Lower lobe of right lung (tissue), 2 donors: ENCODE results near the gene PPM1A. TPM values are rescaled to one million over a fixed set of nuclear protein-coding genes. Genes with fewer than 3 reads are reported as not detected.
A peak's percentile ranks its signal among the peaks of the same experiment; 100 is the strongest.

Experiments
- ATAC-seq, 2 donors: fragments of 200-7000 bp; cut with Tn5 transposase; one replicate each; pipeline ENCODE4 v1.9.1; 2020 to 2022; ENCODE audit warnings: mild to moderate bottlenecking in 2 of 2, moderate library complexity in 2 of 2
- DNase-seq: peaks from one replicate; pipeline ENCODE4 v3.0.0-alpha.2; 2020
- H3K27ac ChIP-seq: fragments of 200-600 bp; one replicate; pipeline ENCODE4 v1.8.0; 2022
- H3K27me3 ChIP-seq: fragments of 200-600 bp; one replicate; pipeline ENCODE4 v1.8.0; 2022; ENCODE audit warnings: low read depth
- H3K36me3 ChIP-seq: fragments of 200-600 bp; one replicate; pipeline ENCODE4 v1.8.0; 2022; ENCODE audit warnings: mild to moderate bottlenecking
- H3K4me1 ChIP-seq: fragments of 200-600 bp; one replicate; pipeline ENCODE4 v1.8.0; 2022
- H3K4me3 ChIP-seq: fragments of 200-600 bp; one replicate; pipeline ENCODE4 v1.8.0; 2022; ENCODE audit warnings: mild to moderate bottlenecking
- H3K9me3 ChIP-seq: fragments of 200-600 bp; one replicate; pipeline ENCODE4 v1.8.0; 2022
- intact Hi-C: fragments of 100-400 bp; cut with DNase I; formaldehyde crosslinking; loops from one replicate; pipeline ENCODE4 v1.11.0; 2022
- total RNA-seq: library from RNA; stranded (reverse); fragmentation: NEBNext Ultra II Directional; extraction: Animal tissue kit (Norgen Biotek cat#: 25700); gene quantifications from one replicate; pipeline ENCODE4 v1.2.1, GENCODE V29; 2021
- TF ChIP-seq, protein P1 (sequence below): fragments of 200-600 bp; IDR thresholded peaks from one replicate; pipeline ENCODE4 v1.8.0; 2022; ENCODE audit warnings: antibody characterized with exemption, mild to moderate bottlenecking
- donor health status: DM: no; HTN: yes; CAD: no; lungs with severe emphysema.

Gene PPM1A
- total RNA-seq, 1 donor from 2014 or later: 58.0 TPM

DNA sequence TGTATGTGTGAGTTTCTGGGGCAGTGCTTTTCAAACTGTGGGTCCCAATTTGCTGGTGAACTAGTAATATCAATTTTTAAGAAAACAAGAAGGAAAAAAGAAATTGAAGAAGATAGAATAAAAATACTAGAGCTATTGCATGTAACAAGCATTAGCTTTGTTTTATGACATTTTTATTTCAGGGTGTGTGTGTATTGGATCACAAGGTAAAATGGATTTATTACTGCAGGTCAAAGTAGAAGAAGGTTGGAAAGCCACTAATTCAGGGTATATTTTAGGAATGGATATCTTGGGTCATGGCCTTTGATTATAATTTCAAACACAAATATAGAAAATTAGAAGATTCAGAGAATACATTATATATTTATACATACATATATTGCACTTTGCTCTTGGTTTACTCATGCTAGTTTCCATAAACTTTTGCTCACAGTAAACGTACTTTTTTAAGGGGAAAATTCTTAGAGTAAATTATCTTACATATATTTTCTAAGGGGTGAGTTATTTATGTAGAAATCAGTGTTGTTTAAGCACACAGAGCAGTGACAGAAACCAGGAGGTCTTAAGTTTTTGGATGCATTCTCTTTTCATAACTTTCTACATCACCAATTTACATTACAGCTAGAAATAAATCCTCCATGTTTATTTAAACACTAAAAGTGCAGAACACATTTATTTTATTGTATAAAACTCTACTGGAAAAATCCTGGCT, 34.5 kb upstream of the PPM1A start:
- TF ChIP-seq, protein P1, sequence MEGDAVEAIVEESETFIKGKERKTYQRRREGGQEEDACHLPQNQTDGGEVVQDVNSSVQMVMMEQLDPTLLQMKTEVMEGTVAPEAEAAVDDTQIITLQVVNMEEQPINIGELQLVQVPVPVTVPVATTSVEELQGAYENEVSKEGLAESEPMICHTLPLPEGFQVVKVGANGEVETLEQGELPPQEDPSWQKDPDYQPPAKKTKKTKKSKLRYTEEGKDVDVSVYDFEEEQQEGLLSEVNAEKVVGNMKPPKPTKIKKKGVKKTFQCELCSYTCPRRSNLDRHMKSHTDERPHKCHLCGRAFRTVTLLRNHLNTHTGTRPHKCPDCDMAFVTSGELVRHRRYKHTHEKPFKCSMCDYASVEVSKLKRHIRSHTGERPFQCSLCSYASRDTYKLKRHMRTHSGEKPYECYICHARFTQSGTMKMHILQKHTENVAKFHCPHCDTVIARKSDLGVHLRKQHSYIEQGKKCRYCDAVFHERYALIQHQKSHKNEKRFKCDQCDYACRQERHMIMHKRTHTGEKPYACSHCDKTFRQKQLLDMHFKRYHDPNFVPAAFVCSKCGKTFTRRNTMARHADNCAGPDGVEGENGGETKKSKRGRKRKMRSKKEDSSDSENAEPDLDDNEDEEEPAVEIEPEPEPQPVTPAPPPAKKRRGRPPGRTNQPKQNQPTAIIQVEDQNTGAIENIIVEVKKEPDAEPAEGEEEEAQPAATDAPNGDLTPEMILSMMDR: no peak
- Histone ChIP-seq H3K4me3 (no peak overlapping the region), H3K27me3 (no peaks in the 10 kb centered on the region), H3K36me3 (no peaks in the 10 kb centered on the region), H3K9me3 (no peaks in the 10 kb centered on the region), H3K4me1 (no peaks in the 10 kb centered on the region), H3K27ac (no peak overlapping the region)
- ATAC-seq (no peak), DNase-seq (no peak)
- intact Hi-C loops: no loop called here

DNA sequence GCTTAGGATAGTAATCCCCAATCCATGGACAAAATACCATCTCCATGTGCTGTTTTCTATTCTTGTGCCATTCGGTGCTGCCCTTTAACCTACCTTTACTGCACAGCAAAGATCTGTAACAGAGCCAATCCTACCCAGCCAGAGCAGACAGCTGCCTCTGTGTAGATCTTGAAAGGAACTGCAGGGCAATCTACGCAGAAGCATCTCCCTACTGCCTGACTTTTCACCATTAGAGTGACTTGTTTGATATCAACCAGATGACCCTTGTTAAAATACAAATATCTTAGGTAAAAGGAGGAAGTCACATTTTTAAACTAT, 33.9 kb upstream of the PPM1A start:
- TF ChIP-seq, protein P1: no peak
- Histone ChIP-seq H3K27me3 (no peaks in the 10 kb centered on the region), H3K36me3 (no peaks in the 10 kb centered on the region), H3K27ac (no peak overlapping the region), H3K4me3 (no peak overlapping the region), H3K9me3 (no peaks in the 10 kb centered on the region), H3K4me1 (no peaks in the 10 kb centered on the region)
- intact Hi-C loops: no loop called here
- DNase-seq (no peak), ATAC-seq (no peak)

- Histone ChIP-seq H3K4me3 (no peak overlapping the region), H3K4me1 (no peaks in the 10 kb centered on the region), H3K27ac (no peak overlapping the region), H3K36me3 (no peaks in the 10 kb centered on the region), H3K27me3 (no peaks in the 10 kb centered on the region), H3K9me3 (no peaks in the 10 kb centered on the region)
- no peak for ATAC-seq
- intact Hi-C loops: no loop called here
- TF ChIP-seq, protein P1: no peak
- DNase-seq: no peak
Measured at GRCh38 chr14:60215520-60216420, 33.3 kb upstream of the PPM1A start.

DNA sequence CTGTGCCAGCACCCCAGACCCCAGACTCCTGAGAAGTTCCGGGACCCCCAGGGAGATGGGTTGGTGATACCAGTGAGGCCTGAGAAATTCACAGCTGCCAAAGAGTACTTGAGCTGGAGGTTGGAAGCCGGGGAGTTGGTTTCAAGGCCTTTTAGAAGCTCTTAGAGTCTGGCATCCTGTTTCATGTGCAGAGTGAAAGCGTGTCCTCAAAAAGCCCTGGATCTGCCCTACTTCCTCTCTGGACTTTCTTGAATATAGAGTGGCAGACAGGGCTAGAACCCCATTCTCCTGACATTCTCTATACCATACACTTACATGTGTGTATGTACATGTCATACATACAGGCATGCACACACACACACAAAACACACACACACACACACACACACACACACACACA, 31.3 kb upstream of the PPM1A start:
- DNase-seq (no peak), ATAC-seq (peak in 1 of 2 donors; percentile 16)
- no peaks in the 10 kb centered on the region for H3K4me1 ChIP-seq
- TF ChIP-seq, protein P1: no peak
- intact Hi-C loops: no loop called here
- H3K4me3 ChIP-seq: no peak overlapping the region
- no peaks in the 10 kb centered on the region for H3K9me3 ChIP-seq
- no peaks in the 10 kb centered on the region for H3K36me3 ChIP-seq
- H3K27ac ChIP-seq: no peak overlapping the region
- no peaks in the 10 kb centered on the region for H3K27me3 ChIP-seq

GRCh38 chr14:60220084-60220483, 28.9 kb upstream of the PPM1A start:
- no peaks in the 10 kb centered on the region for H3K27me3 ChIP-seq
- no peak overlapping the region for H3K4me3 ChIP-seq
- intact Hi-C loops: no loop called here
- no peaks in the 10 kb centered on the region for H3K4me1 ChIP-seq
- H3K9me3 ChIP-seq: no peaks in the 10 kb centered on the region
- ATAC-seq: no peak
- TF ChIP-seq, protein P1: no peak
- DNase-seq: no peak
- H3K27ac ChIP-seq: no peak overlapping the region
- H3K36me3 ChIP-seq: no peaks in the 10 kb centered on the region
